ENCODE results near the gene DENND2D.

The DENND2D gene

DNA sequence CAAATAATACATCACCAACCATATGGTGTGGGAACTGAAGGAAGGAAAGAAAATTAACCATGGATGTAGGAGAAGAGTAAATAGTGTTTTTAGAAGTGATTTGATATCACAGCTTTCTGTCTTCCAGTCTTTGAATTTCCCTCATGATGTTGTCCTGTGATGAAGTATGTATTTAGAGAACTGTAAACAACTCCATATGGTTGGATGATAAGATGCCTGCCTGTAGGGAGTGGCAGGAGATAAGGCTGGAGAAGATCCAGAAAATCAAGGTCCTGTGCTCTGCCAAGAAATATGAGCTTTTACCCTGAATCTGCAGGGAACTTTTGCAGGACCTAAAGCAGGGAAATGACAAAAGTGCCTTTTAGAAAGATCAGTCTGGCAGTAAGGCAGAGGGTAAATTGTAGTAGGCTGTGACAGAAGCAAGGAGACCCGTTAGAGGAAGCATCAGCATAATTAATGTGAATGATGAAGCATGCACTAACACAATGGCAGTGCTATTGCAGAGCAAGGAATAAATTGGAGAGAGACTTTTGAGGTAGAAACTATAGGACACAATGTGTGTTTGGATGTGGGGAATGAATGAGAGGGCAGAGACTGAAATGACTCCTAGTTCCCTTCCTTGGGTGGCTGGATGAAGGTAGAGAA is 38.5 kb downstream of the DENND2D start:
- Histone ChIP-seq H3K9me3 (ENCODE audit: control insufficient read depth, insufficient read depth, low read length) (no peaks in the 10 kb centered on the region), H3K27ac (ENCODE audit: low read depth, low read length) (no peak overlapping the region), H3K36me3 (ENCODE audit: control insufficient read depth, low read length) (peaks cover 72% of the 10 kb centered on the region), H3F3A (ENCODE audit: control insufficient read depth, insufficient read depth) (peaks cover 8% of the 10 kb centered on the region; the same call in 1 of the 2 replicates), H3K9me2 (replicated peaks; ENCODE audit: control insufficient read depth, low read length) (no peaks in the 10 kb centered on the region), H3K79me2 (ENCODE audit: control insufficient read depth, low read length) (peaks cover 33% of the 10 kb centered on the region), H3K27me3 (ENCODE audit: control insufficient read depth, low read length) (no peaks in the 10 kb centered on the region), H3K4me3 (ENCODE audit: low read length) (no peak overlapping the region), H4K20me1 (ENCODE audit: control insufficient read depth, insufficient read depth, low read depth, low read length) (no peaks in the 10 kb centered on the region), H3K4me1 (ENCODE audit: control insufficient read depth, low read length) (no peaks in the 10 kb centered on the region), H3K4me2 (ENCODE audit: low read length) (no peak overlapping the region)
- no peak for TF ChIP-seq EZH2phosphoT487 (IDR thresholded peaks at IDR 0.05; ENCODE audit: borderline replicate concordance, low read length)

GRCh38 chr1:111157431-111157830 is 43.0 kb downstream of the DENND2D start:
- H3K4me1 ChIP-seq (ENCODE audit: control insufficient read depth, low read length) = peaks cover 12% of the 10 kb centered on the region
- H3K9me2 ChIP-seq (replicated peaks; ENCODE audit: control insufficient read depth, low read length) = no peaks in the 10 kb centered on the region
- no peaks in the 10 kb centered on the region for H3F3A ChIP-seq (ENCODE audit: control insufficient read depth, insufficient read depth)
- peaks cover 73% of the 10 kb centered on the region for H3K79me2 ChIP-seq (ENCODE audit: control insufficient read depth, low read length)
- no peaks in the 10 kb centered on the region for H4K20me1 ChIP-seq (ENCODE audit: control insufficient read depth, insufficient read depth, low read depth, low read length)
- no peak overlapping the region for H3K4me2 ChIP-seq (ENCODE audit: low read length)
- TF ChIP-seq EZH2phosphoT487 (IDR thresholded peaks at IDR 0.05; ENCODE audit: borderline replicate concordance, low read length) = no peak
- TF ChIP-seq, protein P1, sequence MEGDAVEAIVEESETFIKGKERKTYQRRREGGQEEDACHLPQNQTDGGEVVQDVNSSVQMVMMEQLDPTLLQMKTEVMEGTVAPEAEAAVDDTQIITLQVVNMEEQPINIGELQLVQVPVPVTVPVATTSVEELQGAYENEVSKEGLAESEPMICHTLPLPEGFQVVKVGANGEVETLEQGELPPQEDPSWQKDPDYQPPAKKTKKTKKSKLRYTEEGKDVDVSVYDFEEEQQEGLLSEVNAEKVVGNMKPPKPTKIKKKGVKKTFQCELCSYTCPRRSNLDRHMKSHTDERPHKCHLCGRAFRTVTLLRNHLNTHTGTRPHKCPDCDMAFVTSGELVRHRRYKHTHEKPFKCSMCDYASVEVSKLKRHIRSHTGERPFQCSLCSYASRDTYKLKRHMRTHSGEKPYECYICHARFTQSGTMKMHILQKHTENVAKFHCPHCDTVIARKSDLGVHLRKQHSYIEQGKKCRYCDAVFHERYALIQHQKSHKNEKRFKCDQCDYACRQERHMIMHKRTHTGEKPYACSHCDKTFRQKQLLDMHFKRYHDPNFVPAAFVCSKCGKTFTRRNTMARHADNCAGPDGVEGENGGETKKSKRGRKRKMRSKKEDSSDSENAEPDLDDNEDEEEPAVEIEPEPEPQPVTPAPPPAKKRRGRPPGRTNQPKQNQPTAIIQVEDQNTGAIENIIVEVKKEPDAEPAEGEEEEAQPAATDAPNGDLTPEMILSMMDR (IDR thresholded peaks at IDR 0.05; ENCODE audit: low read depth, low read length, poor library complexity, severe bottlenecking) = no peak
- H3K36me3 ChIP-seq (ENCODE audit: control insufficient read depth, low read length) = peaks cover 85% of the 10 kb centered on the region
- no peaks in the 10 kb centered on the region for H3K9me3 ChIP-seq (ENCODE audit: control insufficient read depth, insufficient read depth, low read length)
- H3K27me3 ChIP-seq (ENCODE audit: control insufficient read depth, low read length) = no peaks in the 10 kb centered on the region
- H3K4me3 ChIP-seq (ENCODE audit: low read length) = no peak overlapping the region
- H3K27ac ChIP-seq (ENCODE audit: low read depth, low read length) = no peak overlapping the region

DNA sequence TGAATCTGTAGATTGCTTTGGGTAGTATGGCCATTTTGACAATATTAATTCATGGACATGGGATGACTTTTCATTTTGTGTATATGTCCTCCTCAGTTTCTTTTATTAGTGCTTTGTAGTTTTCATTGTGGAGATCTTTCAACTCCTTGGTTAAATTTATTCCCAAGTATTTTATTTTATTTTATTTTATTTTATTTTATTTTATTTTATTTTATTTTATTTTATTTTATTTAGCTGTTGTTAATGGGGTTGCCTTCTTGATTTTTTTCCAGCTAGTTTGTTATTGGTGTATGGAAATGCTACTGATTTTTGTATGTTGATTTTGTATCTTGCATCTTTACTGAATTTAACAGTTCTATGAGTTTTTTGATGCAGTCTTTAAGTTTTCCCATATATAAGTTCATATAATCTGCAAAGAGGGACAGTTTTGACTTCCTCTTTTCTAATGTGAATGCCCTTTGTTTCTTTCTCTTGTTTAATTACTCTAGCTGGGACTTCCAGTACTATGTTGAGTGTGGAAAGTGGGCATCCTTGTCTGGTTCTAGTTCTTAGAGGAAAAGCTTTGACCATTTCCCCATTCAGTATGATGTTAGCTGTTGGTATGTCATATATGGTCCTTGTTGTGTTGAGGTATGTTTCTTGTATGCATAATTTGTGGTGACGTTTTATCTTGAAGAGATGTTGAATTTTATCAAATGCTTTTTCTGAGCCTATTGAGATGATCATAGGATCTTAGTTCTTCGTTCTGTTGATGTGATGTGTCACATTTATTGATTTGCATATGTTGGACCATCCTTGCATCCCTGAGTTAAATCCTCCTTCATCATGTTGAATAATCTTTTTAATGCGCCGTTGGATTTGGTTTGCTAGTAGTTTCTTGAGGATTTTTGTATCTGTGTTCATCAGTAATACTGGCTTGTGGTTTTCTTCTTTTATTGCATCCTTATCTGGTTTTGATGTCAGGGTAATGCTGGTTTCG is 46.1 kb downstream of the DENND2D start:
- Histone ChIP-seq H3K36me3 (ENCODE audit: control insufficient read depth, low read length) (peaks cover 85% of the 10 kb centered on the region), H3F3A (ENCODE audit: control insufficient read depth, insufficient read depth) (no peaks in the 10 kb centered on the region), H3K9me2 (replicated peaks; ENCODE audit: control insufficient read depth, low read length) (no peaks in the 10 kb centered on the region), H3K4me3 (ENCODE audit: low read length) (no peak overlapping the region), H4K20me1 (ENCODE audit: control insufficient read depth, insufficient read depth, low read depth, low read length) (no peaks in the 10 kb centered on the region), H3K9me3 (ENCODE audit: control insufficient read depth, insufficient read depth, low read length) (no peaks in the 10 kb centered on the region), H3K27ac (ENCODE audit: low read depth, low read length) (no peak overlapping the region), H3K4me2 (ENCODE audit: low read length) (no peak overlapping the region), H3K27me3 (ENCODE audit: control insufficient read depth, low read length) (no peaks in the 10 kb centered on the region), H3K79me2 (ENCODE audit: control insufficient read depth, low read length) (peaks cover 94% of the 10 kb centered on the region), H3K4me1 (ENCODE audit: control insufficient read depth, low read length) (peaks cover 12% of the 10 kb centered on the region)
- TF ChIP-seq, protein P1 (IDR thresholded peaks at IDR 0.05; ENCODE audit: low read depth, low read length, poor library complexity, severe bottlenecking) = no peak
- no peak for TF ChIP-seq EZH2phosphoT487 (IDR thresholded peaks at IDR 0.05; ENCODE audit: borderline replicate concordance, low read length)
